Mucosa of descending colon (tissue), 3 donors: Measurements from ENCODE around the gene CPT1C. TPM values are rescaled to one million over a fixed set of nuclear protein-coding genes. Genes with fewer than 3 reads are reported as not detected.

Source experiments
- ATAC-seq: fragments of 200-7000 bp; cut with Tn5 transposase; one replicate; pipeline ENCODE4 v1.9.1; 2020; ENCODE audit warnings: mild to moderate bottlenecking, moderate library complexity
- DNase-seq, 3 donors: peaks; one replicate each; pipeline ENCODE4 v3.0.0-alpha.2; 2020
- H3K36me3 ChIP-seq: fragments of 200-600 bp; one replicate; pipeline ENCODE4 v1.8.0; 2021; ENCODE audit warnings: low read depth, mild to moderate bottlenecking
- H3K4me1 ChIP-seq: fragments of 200-600 bp; one replicate; pipeline ENCODE4 v1.8.0; 2021; ENCODE audit warnings: low read depth, mild to moderate bottlenecking
- H3K4me3 ChIP-seq: fragments of 200-600 bp; one replicate; pipeline ENCODE4 v1.8.0; 2021; ENCODE audit warnings: mild to moderate bottlenecking
- H3K9me3 ChIP-seq: fragments of 200-600 bp; one replicate; pipeline ENCODE4 v1.8.0; 2021; ENCODE audit warnings: mild to moderate bottlenecking
- CTCF ChIP-seq: fragments of 200-600 bp; IDR thresholded peaks from one replicate; pipeline ENCODE4 v1.8.0; 2022; ENCODE audit warnings: antibody characterized with exemption, mild to moderate bottlenecking
- intact Hi-C, 2 donors: fragments of 100-400 bp; cut with DNase I in 1 of 2; cut with micrococcal nuclease in 1 of 2; formaldehyde crosslinking; loops; one replicate each; pipeline versions ENCODE4 v1.11.0 to v1.11.1; 2022; cut with DNase I, micrococcal nuclease
- microRNA-seq: library from miRNA; unstranded; fragments of <30 nt; microRNA quantifications from one replicate; pipeline ENCODE4, GENCODE V29; 2019
- total RNA-seq, 3 donors: library from RNA; stranded (reverse); fragmentation: NEBNext Ultra II Directional in 2 of 3; extraction: Animal tissue kit (Norgen Biotek cat#: 25700) in 2 of 3; gene quantifications; one replicate each; pipeline versions ENCODE4 v1.2.1 to v1.2.4, GENCODE V29; 2021 to 2023
- donor health status: DM: no; HTN: no; CAD: no; lungs with moderate emphysema.
- donor health status: DM: no; HTN: no; CAD: no.
- donor health status: DM: no; HTN: yes; CAD: no.

CPT1C gene
- total RNA-seq, 3 donors from 2014 or later = 1.9 to 7.6 (median 2.2) TPM

GRCh38 chr19:49761625-49762311, 70.9 kb downstream of the CPT1C start:
- TF ChIP-seq CTCF = no peak
- ATAC-seq = no peak
- intact Hi-C loops = no loop called here

GRCh38 chr19:49763230-49763629, 72.3 kb downstream of the CPT1C start, which contains the start of gene TSKS:
TSS of gene TSKS (minus strand) at chr19:49763306. CDS start at chr19:49763247, 59 bp downstream.
- no peak for ATAC-seq
- Histone ChIP-seq H3K9me3 (no peaks in the 10 kb centered on the region), H3K4me3 (no peak within 1 kb of the TSS), H3K36me3 (peaks cover 5% of the 10 kb centered on the region), H3K4me1 (peaks cover 9% of the 10 kb centered on the region)
- no peak for TF ChIP-seq CTCF
- intact Hi-C loops = no loop called here
- no peak for DNase-seq

More at GRCh38 chr19:49761625-49762311, 70.9 kb downstream of the CPT1C start:
- no peak for DNase-seq
- Histone ChIP-seq H3K9me3 (no peaks in the 10 kb centered on the region), H3K4me3 (no peak overlapping the region), H3K36me3 (peaks cover 5% of the 10 kb centered on the region), H3K4me1 (no peaks in the 10 kb centered on the region)

Small RNA genes within 50 kb of the gene (microRNA-seq; reads per million reads assigned to microRNA genes)
- gene MIR5088 = not detected

Other genes starting within 250 kb of the CPT1C start
- gene SLC17A7, start 249.6 kb upstream of the CPT1C start, total RNA-seq = 1 to 10 TPM in 1 of 3 donors, under 1 TPM in 2; 0.20 to 1.0 (median 0.51) TPM
- gene PIH1D1, start 239.3 kb upstream of the CPT1C start, total RNA-seq = 10 to 100 TPM; 65.2 to 78.7 (median 76.6) TPM
- gene ALDH16A1, start 237.9 kb upstream of the CPT1C start, total RNA-seq = 10 to 100 TPM; 31.2 to 36.4 (median 36.3) TPM
- 10 to 100 TPM in 1 of 3 donors, 1 to 10 TPM in 2; 3.3 to 14.8 (median 7.8) TPM for gene FLT3LG, start 216.9 kb upstream of the CPT1C start, total RNA-seq
- gene RPL13A, start 203.5 kb upstream of the CPT1C start, total RNA-seq = 1,000 to 10,000 TPM; 2,162 to 2,782 (median 2,296) TPM
- gene RPS11, start 194.7 kb upstream of the CPT1C start, total RNA-seq = 1,000 to 10,000 TPM; 1,414 to 1,682 (median 1,521) TPM
- 100 to 1,000 TPM; 308 to 537 (median 450) TPM for gene FCGRT, start 178.5 kb upstream of the CPT1C start, total RNA-seq
- 10 to 100 TPM; 28.5 to 42.2 (median 34.0) TPM for gene RCN3, start 163.1 kb upstream of the CPT1C start, total RNA-seq
- 10 to 100 TPM; 59.2 to 72.5 (median 66.3) TPM for gene NOSIP, start 110.6 kb upstream of the CPT1C start, total RNA-seq
- gene PRRG2, start 109.8 kb upstream of the CPT1C start, total RNA-seq = 10 to 100 TPM in 2 of 3 donors, 1 to 10 TPM in 1; 9.1 to 25.1 (median 18.9) TPM
- gene PRR12, start 99.9 kb upstream of the CPT1C start, total RNA-seq = 10 to 100 TPM; 24.2 to 37.3 (median 26.2) TPM
- gene RRAS, start 51.0 kb upstream of the CPT1C start, total RNA-seq = 10 to 100 TPM; 43.9 to 89.8 (median 48.6) TPM
- gene SCAF1, start 48.9 kb upstream of the CPT1C start, total RNA-seq = 10 to 100 TPM; 55.5 to 75.0 (median 56.1) TPM
- 100 to 1,000 TPM in 1 of 3 donors, 10 to 100 TPM in 2; 76.1 to 119 (median 90.1) TPM for gene IRF3, start 25.3 kb upstream of the CPT1C start, total RNA-seq
- 10 to 100 TPM in 2 of 3 donors, 1 to 10 TPM in 1; 9.6 to 20.8 (median 16.3) TPM for gene BCL2L12, start 25.2 kb upstream of the CPT1C start, total RNA-seq
- gene PRMT1, start 13.8 kb upstream of the CPT1C start, total RNA-seq = 100 to 1,000 TPM in 1 of 3 donors, 10 to 100 TPM in 2; 68.1 to 101 (median 94.8) TPM
- 1 to 10 TPM in 2 of 3 donors, under 1 TPM in 1; 0.69 to 1.3 (median 1.2) TPM for gene ADM5, start 1.5 kb upstream of the CPT1C start, total RNA-seq
- gene TSKS, start 72.2 kb downstream of the CPT1C start, total RNA-seq = under 1 TPM in 1 of 3 donors, not detected in 2; 0.35 TPM
- 10 to 100 TPM; 73.6 to 84.8 (median 82.5) TPM for gene AP2A1, start 75.9 kb downstream of the CPT1C start, total RNA-seq
- gene FUZ, start 122.2 kb downstream of the CPT1C start, total RNA-seq = 10 to 100 TPM in 2 of 3 donors, 1 to 10 TPM in 1; 6.6 to 21.0 (median 11.9) TPM
- 10 to 100 TPM; 54.7 to 57.4 (median 55.2) TPM for gene MED25, start 127.2 kb downstream of the CPT1C start, total RNA-seq
- gene PTOV1, start 160.0 kb downstream of the CPT1C start, total RNA-seq = 100 to 1,000 TPM in 2 of 3 donors, 10 to 100 TPM in 1; 92.8 to 171 (median 107) TPM
- gene PNKP, start 176.5 kb downstream of the CPT1C start, total RNA-seq = 100 to 1,000 TPM in 2 of 3 donors, 10 to 100 TPM in 1; 84.3 to 114 (median 111) TPM
- 10 to 100 TPM; 38.8 to 44.0 (median 42.3) TPM for gene AKT1S1, start 186.2 kb downstream of the CPT1C start, total RNA-seq
- 10 to 100 TPM; 33.7 to 55.7 (median 45.1) TPM for gene TBC1D17, start 186.6 kb downstream of the CPT1C start, total RNA-seq
- 1 to 10 TPM; 1.2 to 1.7 (median 1.6) TPM for gene IL4I1, start 205.8 kb downstream of the CPT1C start, total RNA-seq
- 10 to 100 TPM; 10.7 to 25.0 (median 16.1) TPM for gene ATF5, start 238.1 kb downstream of the CPT1C start, total RNA-seq
- 10 to 100 TPM; 34.1 to 41.0 (median 40.9) TPM for gene NUP62, start 238.4 kb downstream of the CPT1C start, total RNA-seq